ENCODE results near the gene TTLL11.

DNA sequence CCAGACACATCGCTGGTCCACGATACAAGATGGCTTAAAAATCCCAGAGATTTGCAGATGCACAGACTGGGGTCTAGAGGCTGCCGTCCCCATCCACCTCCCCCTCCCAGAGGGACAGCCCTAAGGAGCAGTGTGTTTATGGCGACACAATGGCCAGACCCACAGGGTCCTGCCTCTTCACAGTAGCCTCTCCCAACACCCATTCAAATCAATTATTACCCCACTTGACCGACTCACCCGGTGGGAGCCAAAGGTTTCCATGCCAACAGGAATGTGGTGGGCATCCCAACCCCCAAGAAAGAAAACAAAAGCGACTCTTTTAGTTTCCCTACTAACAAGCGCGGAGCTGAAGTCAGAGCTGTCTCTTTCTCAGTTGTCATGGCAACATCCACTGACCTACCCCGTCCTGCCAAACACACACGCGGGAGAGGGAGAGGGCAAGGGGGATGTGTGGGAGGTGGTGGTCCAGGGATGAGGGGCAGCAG is 209.0 kb downstream of the TTLL11 start:
- no peak for TF ChIP-seq POLR2A (IDR thresholded peaks at IDR 0.05)
- TF ChIP-seq, protein P1, sequence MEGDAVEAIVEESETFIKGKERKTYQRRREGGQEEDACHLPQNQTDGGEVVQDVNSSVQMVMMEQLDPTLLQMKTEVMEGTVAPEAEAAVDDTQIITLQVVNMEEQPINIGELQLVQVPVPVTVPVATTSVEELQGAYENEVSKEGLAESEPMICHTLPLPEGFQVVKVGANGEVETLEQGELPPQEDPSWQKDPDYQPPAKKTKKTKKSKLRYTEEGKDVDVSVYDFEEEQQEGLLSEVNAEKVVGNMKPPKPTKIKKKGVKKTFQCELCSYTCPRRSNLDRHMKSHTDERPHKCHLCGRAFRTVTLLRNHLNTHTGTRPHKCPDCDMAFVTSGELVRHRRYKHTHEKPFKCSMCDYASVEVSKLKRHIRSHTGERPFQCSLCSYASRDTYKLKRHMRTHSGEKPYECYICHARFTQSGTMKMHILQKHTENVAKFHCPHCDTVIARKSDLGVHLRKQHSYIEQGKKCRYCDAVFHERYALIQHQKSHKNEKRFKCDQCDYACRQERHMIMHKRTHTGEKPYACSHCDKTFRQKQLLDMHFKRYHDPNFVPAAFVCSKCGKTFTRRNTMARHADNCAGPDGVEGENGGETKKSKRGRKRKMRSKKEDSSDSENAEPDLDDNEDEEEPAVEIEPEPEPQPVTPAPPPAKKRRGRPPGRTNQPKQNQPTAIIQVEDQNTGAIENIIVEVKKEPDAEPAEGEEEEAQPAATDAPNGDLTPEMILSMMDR (IDR thresholded peaks at IDR 0.05), result no peak

Measured in transverse colon (tissue), 3 donors.